Body of pancreas (tissue), 4 donors: Measurements from ENCODE around the gene CXADR.

Source experiments
- POLR2A ChIP-seq, 3 donors: fragments of 450-650 bp; IDR thresholded peaks; one replicate each; pipeline ENCODE4 v1.6.1; 2016; ENCODE audit warnings: antibody characterized with exemption in 3 of 3, mild to moderate bottlenecking in 2 of 3
- TF ChIP-seq, protein P1 (sequence below), 7 experiments: fragments of 450-650 bp in 4 of 7; fragments of 200-600 bp in 3 of 7; sonication (generic) in 3 of 7; IDR thresholded peaks; one replicate each; pipeline ENCODE4 v1.5.1; 2016 to 2019; ENCODE audit warnings: antibody characterized with exemption in 7 of 7

DNA sequence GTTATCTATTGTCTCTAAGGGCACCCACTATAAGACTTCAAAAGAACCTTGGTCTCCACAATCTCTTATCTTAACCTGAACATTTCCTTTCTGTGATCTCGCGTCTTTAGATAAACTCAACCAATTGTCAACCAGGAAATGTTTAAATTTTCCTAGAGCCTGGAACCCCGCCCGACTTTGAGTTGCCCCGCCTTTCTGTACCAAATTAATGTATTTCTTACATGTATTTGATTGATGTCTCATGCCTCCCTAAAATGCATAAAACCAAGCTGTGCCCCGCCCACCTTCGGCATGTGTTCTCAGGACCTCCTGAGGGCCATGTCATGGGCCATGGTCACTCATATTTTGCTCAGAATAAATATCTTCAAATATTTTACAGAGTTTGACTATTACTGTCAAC lies 5.9 kb upstream of the CXADR start:
- TF ChIP-seq, protein P1, sequence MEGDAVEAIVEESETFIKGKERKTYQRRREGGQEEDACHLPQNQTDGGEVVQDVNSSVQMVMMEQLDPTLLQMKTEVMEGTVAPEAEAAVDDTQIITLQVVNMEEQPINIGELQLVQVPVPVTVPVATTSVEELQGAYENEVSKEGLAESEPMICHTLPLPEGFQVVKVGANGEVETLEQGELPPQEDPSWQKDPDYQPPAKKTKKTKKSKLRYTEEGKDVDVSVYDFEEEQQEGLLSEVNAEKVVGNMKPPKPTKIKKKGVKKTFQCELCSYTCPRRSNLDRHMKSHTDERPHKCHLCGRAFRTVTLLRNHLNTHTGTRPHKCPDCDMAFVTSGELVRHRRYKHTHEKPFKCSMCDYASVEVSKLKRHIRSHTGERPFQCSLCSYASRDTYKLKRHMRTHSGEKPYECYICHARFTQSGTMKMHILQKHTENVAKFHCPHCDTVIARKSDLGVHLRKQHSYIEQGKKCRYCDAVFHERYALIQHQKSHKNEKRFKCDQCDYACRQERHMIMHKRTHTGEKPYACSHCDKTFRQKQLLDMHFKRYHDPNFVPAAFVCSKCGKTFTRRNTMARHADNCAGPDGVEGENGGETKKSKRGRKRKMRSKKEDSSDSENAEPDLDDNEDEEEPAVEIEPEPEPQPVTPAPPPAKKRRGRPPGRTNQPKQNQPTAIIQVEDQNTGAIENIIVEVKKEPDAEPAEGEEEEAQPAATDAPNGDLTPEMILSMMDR (IDR thresholded peaks at IDR 0.05) = no peak
- TF ChIP-seq POLR2A (IDR thresholded peaks at IDR 0.05) = no peak
